ENCODE results near the gene TRABD.

GRCh38 chr22:50199829-50200460, 14.2 kb downstream of the TRABD start:
- TF ChIP-seq POLR2A (IDR thresholded peaks at IDR 0.05) (no peak), CTCF (IDR thresholded peaks at IDR 0.05) (no peak)

Measured in thyroid gland (tissue), 4 donors.